Ascending aorta (tissue), 2 donors: ENCODE results near the gene KLK8. TPM values are rescaled to one million over a fixed set of nuclear protein-coding genes. Genes with fewer than 3 reads are reported as not detected.

Experiments used
- DNase-seq, 2 donors: peaks; one replicate each; pipeline ENCODE4 v3.0.0-alpha.2; 2019; ENCODE audit warnings: low spot score in 2 of 2
- H3K27ac ChIP-seq, 2 donors: fragments of 200-600 bp; sonication (generic); one replicate each; pipeline ENCODE4 v1.5.1; 2016 to 2017; ENCODE audit warnings: mild to moderate bottlenecking in 1 of 2
- H3K27me3 ChIP-seq: fragments of 200-600 bp; sonication (generic); one replicate; pipeline ENCODE4 v1.5.1; 2017
- H3K36me3 ChIP-seq, 2 donors: fragments of 200-600 bp; sonication (generic); one replicate each; pipeline ENCODE4 v1.5.1; 2016
- H3K4me1 ChIP-seq, 2 donors: fragments of 200-600 bp; sonication (generic); one replicate each; pipeline ENCODE4 v1.5.1; 2016 to 2017; ENCODE audit warnings: mild to moderate bottlenecking in 1 of 2
- H3K4me3 ChIP-seq, 2 donors: fragments of 200-600 bp; sonication (generic); one replicate each; pipeline ENCODE4 v1.5.1; 2016 to 2017; ENCODE audit warnings: mild to moderate bottlenecking in 1 of 2
- H3K9me3 ChIP-seq, 2 donors: fragments of 200-600 bp; sonication (generic); one replicate each; pipeline ENCODE4 v1.5.1; 2016
- CTCF ChIP-seq, 3 experiments: fragments of 200-600 bp in 2 of 3; fragments of 450-650 bp in 1 of 3; sonication (generic) in 2 of 3; IDR thresholded peaks; one replicate each; pipeline ENCODE4 v1.5.1; 2016 to 2019; ENCODE audit warnings: antibody characterized with exemption in 3 of 3, mild to moderate bottlenecking in 1 of 3, moderate library complexity in 1 of 3
- intact Hi-C: fragments of 100-400 bp; cut with DNase I; formaldehyde crosslinking; loops from one replicate; pipeline ENCODE4 v1.15.1; 2023
- total RNA-seq: library from RNA; depleted of rRNA; stranded (reverse); fragments of >200 nt; gene quantifications from one replicate; pipeline ENCODE4 v1.1.0, GENCODE V29; 2016

KLK8 gene
- total RNA-seq, 1 donor from 2014 or later, result not detected

- Histone ChIP-seq H3K36me3 (no peaks in the 10 kb centered on the region), H3K4me1 (no peaks in the 10 kb centered on the region), H3K4me3 (no peak overlapping the region), H3K27ac (no peak overlapping the region), H3K9me3 (no peaks in the 10 kb centered on the region), H3K27me3 (no peaks in the 10 kb centered on the region)
- TF ChIP-seq CTCF (IDR thresholded peaks at IDR 0.05), result no peak
- intact Hi-C loops, result no loop called here
- no peak for DNase-seq
Measured at GRCh38 chr19:51027873-51028272, 26.5 kb upstream of the KLK8 start.

- H3K27ac ChIP-seq, result no peak overlapping the region
- no peak for TF ChIP-seq CTCF (IDR thresholded peaks at IDR 0.05)
Measured at GRCh38 chr19:51027126-51027806, 25.9 kb upstream of the KLK8 start.

GRCh38 chr19:51026554-51026831 lies 25.1 kb upstream of the KLK8 start, which contains the start of gene KLK11:
TSS of gene KLK11 (minus strand) at chr19:51026616. CDS start at chr19:51025631, 985 bp downstream.
- no peak for TF ChIP-seq CTCF (IDR thresholded peaks at IDR 0.05)
- no peaks in the 10 kb centered on the region for H3K27me3 ChIP-seq
- intact Hi-C loops, result no loop called here

More at GRCh38 chr19:51027126-51027806, 25.9 kb upstream of the KLK8 start:
- H3K27me3 ChIP-seq, result no peaks in the 10 kb centered on the region
- H3K4me1 ChIP-seq, result no peaks in the 10 kb centered on the region
- intact Hi-C loops, result no loop called here
- H3K36me3 ChIP-seq, result no peaks in the 10 kb centered on the region
- H3K9me3 ChIP-seq, result no peaks in the 10 kb centered on the region
- no peak overlapping the region for H3K4me3 ChIP-seq
- no peak for DNase-seq

GRCh38 chr19:51025809-51026553 lies 24.6 kb upstream of the KLK8 start:
- no peak for TF ChIP-seq CTCF (IDR thresholded peaks at IDR 0.05)
- no peak for DNase-seq
- H3K27ac ChIP-seq, result no peak overlapping the region
- H3K9me3 ChIP-seq, result no peaks in the 10 kb centered on the region
- no peaks in the 10 kb centered on the region for H3K27me3 ChIP-seq
- no peaks in the 10 kb centered on the region for H3K4me1 ChIP-seq
- H3K36me3 ChIP-seq, result no peaks in the 10 kb centered on the region
- intact Hi-C loops, result no loop called here
- no peak overlapping the region for H3K4me3 ChIP-seq

More at GRCh38 chr19:51026554-51026831, 25.1 kb upstream of the KLK8 start, which contains the start of gene KLK11:
- H3K27ac ChIP-seq, result no peak within 1 kb of the TSS
- no peak within 1 kb of the TSS for H3K4me3 ChIP-seq
- no peaks in the 10 kb centered on the region for H3K9me3 ChIP-seq
- no peaks in the 10 kb centered on the region for H3K36me3 ChIP-seq
- no peak for DNase-seq
- no peaks in the 10 kb centered on the region for H3K4me1 ChIP-seq

GRCh38 chr19:51025401-51025800 lies 24.0 kb upstream of the KLK8 start:
- H3K27ac ChIP-seq, result no peak overlapping the region
- no peaks in the 10 kb centered on the region for H3K4me1 ChIP-seq
- no peaks in the 10 kb centered on the region for H3K9me3 ChIP-seq
- TF ChIP-seq CTCF (IDR thresholded peaks at IDR 0.05), result no peak
- no peaks in the 10 kb centered on the region for H3K27me3 ChIP-seq
- intact Hi-C loops, result no loop called here
- H3K36me3 ChIP-seq, result no peaks in the 10 kb centered on the region
- no peak overlapping the region for H3K4me3 ChIP-seq
- no peak for DNase-seq
